Ishikawa (cell line): Measurements from ENCODE around the gene RETSAT.

Experiments used
- CEBPB ChIP-seq: IDR thresholded peaks from 2 replicates; pipeline ENCODE4 v1.6.1; 2012
- CREB1 ChIP-seq: IDR thresholded peaks from 2 replicates; pipeline ENCODE4 v1.6.1; 2012; ENCODE audit warnings: low read depth
- EGR1 ChIP-seq: IDR thresholded peaks from 2 replicates; pipeline ENCODE4 v1.6.1; 2012
- EP300 ChIP-seq: IDR thresholded peaks from 2 replicates; pipeline ENCODE4 v1.6.1; 2012; ENCODE audit warnings: borderline replicate concordance
- FOXM1 ChIP-seq: IDR thresholded peaks from 2 replicates; pipeline ENCODE4 v1.6.1; 2012; ENCODE audit warnings: low read depth, borderline replicate concordance
- MAX ChIP-seq: IDR thresholded peaks from 2 replicates; pipeline ENCODE4 v1.6.1; 2012
- NFIC ChIP-seq: IDR thresholded peaks from 2 replicates; pipeline ENCODE4 v1.6.1; 2012
- RAD21 ChIP-seq: IDR thresholded peaks from 2 replicates; pipeline ENCODE4 v1.6.1; 2012; ENCODE audit warnings: low read depth
- REST ChIP-seq: IDR thresholded peaks from 2 replicates; pipeline ENCODE4 v1.6.1; 2012; ENCODE audit warnings: low read depth, mild to moderate bottlenecking
- TAF1 ChIP-seq: IDR thresholded peaks from 2 replicates; pipeline ENCODE4 v1.6.1; 2012; ENCODE audit warnings: low read depth, mild to moderate bottlenecking
- TCF12 ChIP-seq: IDR thresholded peaks from 2 replicates; pipeline ENCODE4 v1.6.1; 2012; ENCODE audit warnings: low read depth
- TEAD4 ChIP-seq: IDR thresholded peaks from 2 replicates; pipeline ENCODE4 v1.6.1; 2012
- USF1 ChIP-seq: IDR thresholded peaks from 2 replicates; pipeline ENCODE4 v1.6.1; 2012
- YY1 ChIP-seq: IDR thresholded peaks from 2 replicates; pipeline ENCODE4 v1.6.1; 2012; ENCODE audit warnings: low read depth
- ZBTB7A ChIP-seq: IDR thresholded peaks from 2 replicates; pipeline ENCODE4 v1.6.1; 2012; ENCODE audit warnings: low read depth

Gene RETSAT

DNA sequence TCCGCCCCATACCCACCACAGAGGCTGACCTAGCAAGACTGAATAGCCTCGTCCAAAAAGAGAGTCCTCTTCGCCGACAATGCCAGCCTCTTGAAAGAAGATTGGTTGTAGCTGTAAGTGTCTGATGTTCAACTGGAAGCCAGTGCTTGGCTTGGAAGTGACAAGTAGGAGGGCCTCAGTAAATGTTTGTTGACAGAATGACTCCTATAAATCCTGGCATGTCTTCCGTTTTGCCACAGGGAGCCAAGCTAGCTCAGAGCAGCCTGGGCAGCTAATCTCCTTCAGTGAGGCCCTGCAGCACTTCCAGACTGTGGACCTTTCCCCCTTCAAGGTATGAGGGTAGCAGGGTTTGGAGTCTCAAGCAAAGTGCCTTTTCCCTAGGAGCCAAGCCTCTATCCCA is 15.2 kb upstream of the RETSAT start:
- TF ChIP-seq FOXM1, result no peak
- TF ChIP-seq ZBTB7A, result no peak
- TF ChIP-seq NFIC, result no peak
- no peak for TF ChIP-seq MAX
- no peak for TF ChIP-seq EGR1
- no peak for TF ChIP-seq RAD21

DNA sequence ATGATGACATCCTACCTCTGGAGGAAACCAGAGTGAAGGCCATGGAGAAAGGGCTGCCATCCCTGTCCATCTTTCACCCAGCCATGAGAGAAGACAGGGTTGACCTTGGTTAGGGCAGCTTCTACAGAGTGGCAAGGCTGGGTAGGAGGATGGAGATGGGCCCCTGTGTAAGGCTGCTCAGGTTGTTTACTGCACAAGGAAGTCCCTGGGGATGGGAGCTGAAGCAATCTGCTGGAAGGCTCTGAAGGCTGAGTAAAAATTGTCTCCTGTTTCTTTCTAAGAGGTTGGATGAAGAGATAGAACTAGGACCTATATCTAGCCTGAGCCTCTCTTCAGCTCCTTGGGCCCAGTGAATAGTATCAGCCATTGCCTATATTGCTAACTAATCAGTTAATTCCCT is 14.6 kb upstream of the RETSAT start:
- no peak for TF ChIP-seq MAX
- no peak for TF ChIP-seq TCF12
- no peak for TF ChIP-seq EP300
- no peak for TF ChIP-seq FOXM1
- TF ChIP-seq TAF1, result no peak
- TF ChIP-seq CREB1, result no peak
- TF ChIP-seq YY1, result no peak
- TF ChIP-seq REST, result no peak
- TF ChIP-seq CEBPB, result no peak
- TF ChIP-seq ZBTB7A, result no peak
- TF ChIP-seq NFIC, result no peak

DNA sequence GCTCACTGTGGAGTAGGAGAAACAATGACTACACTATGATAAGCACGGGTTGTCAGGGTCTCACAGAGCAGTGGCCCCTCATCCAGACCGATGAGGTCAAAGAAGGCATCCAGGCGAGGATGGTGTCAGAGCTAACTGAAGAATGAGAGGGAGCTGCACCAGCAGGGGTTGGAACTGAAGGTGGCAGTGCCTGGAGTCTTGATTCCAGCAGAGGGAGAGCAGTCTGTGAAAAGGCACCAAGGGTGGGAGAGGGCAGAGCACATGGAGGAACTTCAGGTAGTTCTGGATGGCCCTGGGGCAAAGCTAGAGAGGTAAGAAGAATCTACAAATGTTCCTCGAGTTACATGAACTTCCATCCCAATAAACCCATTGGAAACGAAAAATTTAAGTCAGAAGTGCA is 12.9 kb upstream of the RETSAT start:
- TF ChIP-seq YY1 (no peak), TCF12 (no peak), USF1 (no peak), NFIC (no peak), TAF1 (no peak), CEBPB (no peak), REST (no peak), CREB1 (no peak), RAD21 (no peak), EGR1 (no peak), FOXM1 (no peak), TEAD4 (no peak), EP300 (no peak), ZBTB7A (no peak), MAX (no peak)

GRCh38 chr2:85357736-85358135 is 3.4 kb upstream of the RETSAT start:
- TF ChIP-seq EGR1 (no peak), TEAD4 (no peak), EP300 (no peak), CREB1 (no peak)

DNA sequence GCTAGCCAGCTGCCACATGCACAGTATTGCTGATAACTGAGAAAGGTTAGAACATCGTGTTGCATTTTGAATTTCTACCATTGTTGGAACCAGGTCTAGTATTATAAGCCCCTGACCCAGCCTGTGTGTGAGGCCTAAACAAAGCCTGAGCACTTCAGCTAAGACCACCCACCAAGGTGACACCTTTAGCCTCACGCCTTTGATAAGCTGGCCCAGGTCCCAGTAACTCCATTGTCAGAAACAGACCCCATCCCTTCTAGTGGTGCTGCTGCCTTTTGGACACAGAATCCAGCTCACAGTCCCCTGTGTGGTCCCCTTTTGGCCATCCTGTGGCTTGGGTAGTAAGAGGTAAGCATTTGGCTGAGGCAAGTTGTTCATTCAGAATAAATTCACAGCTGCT is 1.9 kb upstream of the RETSAT start:
- TF ChIP-seq MAX, result no peak
- no peak for TF ChIP-seq REST
- TF ChIP-seq TEAD4, result no peak
- TF ChIP-seq TAF1, result no peak
- no peak for TF ChIP-seq CEBPB
- TF ChIP-seq CREB1, result no peak
- no peak for TF ChIP-seq ZBTB7A
- no peak for TF ChIP-seq YY1
- no peak for TF ChIP-seq TCF12
- no peak for TF ChIP-seq EP300
- TF ChIP-seq NFIC, result no peak
